PFSK-1 (cell line): ENCODE data around the gene TNNT1.

Source experiments
- POLR2AphosphoS5 ChIP-seq: IDR thresholded peaks from 2 replicates; pipeline ENCODE4 v1.6.1; 2012; ENCODE audit warnings: low read depth, mild to moderate bottlenecking, control low read depth, low read length, moderate library complexity
- TF ChIP-seq, protein P1 (sequence below), 2 experiments: IDR thresholded peaks; 2 replicates each; pipeline versions ENCODE4 v1.6.1 to v1.8.0; 2011 to 2012; ENCODE audit warnings: low read depth in 2 of 2, low read length in 2 of 2, control low read depth in 1 of 2, inconsistent platforms in 1 of 2, mild to moderate bottlenecking in 1 of 2, moderate library complexity in 1 of 2; ENCODE audit not compliant: insufficient read depth in 1 of 2

DNA sequence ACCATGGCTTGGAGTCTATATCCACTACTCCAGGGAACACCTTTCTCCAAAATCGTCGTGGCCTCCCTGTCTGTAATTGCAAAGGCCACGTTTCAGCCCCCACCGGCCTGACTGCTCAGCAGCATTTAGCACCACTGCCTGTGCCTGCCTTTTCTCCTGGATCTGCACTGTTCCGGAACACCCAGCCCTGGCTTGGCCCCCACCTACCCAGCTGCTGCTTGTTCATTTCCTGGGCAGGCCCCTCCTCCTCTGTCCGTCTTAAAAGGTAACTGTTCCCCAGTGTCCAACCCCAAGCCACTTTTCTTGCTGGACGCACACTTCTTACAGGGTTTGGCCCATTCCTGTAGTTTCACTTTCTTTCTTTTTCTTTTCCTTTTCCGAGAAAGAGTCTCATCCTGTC lies 39.6 kb upstream of the TNNT1 start:
- TF ChIP-seq, protein P1, sequence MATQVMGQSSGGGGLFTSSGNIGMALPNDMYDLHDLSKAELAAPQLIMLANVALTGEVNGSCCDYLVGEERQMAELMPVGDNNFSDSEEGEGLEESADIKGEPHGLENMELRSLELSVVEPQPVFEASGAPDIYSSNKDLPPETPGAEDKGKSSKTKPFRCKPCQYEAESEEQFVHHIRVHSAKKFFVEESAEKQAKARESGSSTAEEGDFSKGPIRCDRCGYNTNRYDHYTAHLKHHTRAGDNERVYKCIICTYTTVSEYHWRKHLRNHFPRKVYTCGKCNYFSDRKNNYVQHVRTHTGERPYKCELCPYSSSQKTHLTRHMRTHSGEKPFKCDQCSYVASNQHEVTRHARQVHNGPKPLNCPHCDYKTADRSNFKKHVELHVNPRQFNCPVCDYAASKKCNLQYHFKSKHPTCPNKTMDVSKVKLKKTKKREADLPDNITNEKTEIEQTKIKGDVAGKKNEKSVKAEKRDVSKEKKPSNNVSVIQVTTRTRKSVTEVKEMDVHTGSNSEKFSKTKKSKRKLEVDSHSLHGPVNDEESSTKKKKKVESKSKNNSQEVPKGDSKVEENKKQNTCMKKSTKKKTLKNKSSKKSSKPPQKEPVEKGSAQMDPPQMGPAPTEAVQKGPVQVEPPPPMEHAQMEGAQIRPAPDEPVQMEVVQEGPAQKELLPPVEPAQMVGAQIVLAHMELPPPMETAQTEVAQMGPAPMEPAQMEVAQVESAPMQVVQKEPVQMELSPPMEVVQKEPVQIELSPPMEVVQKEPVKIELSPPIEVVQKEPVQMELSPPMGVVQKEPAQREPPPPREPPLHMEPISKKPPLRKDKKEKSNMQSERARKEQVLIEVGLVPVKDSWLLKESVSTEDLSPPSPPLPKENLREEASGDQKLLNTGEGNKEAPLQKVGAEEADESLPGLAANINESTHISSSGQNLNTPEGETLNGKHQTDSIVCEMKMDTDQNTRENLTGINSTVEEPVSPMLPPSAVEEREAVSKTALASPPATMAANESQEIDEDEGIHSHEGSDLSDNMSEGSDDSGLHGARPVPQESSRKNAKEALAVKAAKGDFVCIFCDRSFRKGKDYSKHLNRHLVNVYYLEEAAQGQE (IDR thresholded peaks at IDR 0.05; ENCODE audit: insufficient read depth in 1 of 2, low read depth in 2 of 2, low read length in 2 of 2) = peak in 1 of 2 experiments; percentile 30; a peak in 1 of 4 replicates
- 0 out of 2 replicates have a peak, but pooled peaks have one; percentile 20 for TF ChIP-seq POLR2AphosphoS5
